GM18519 (cell line): ENCODE data around the gene ADSS1.

Experiments used
- ATAC-seq: cut with Tn5 transposase; IDR thresholded peaks from one replicate; pipeline ENCODE4 v1.9.1; 2021; ENCODE audit warnings: mild to moderate bottlenecking, moderate library complexity; ENCODE audit not compliant: unreplicated experiment, low FRiP score

The ADSS1 gene

GRCh38 chr14:104712881-104713734 is 10.9 kb upstream of the ADSS1 start:
- ATAC-seq = no peak

GRCh38 chr14:104714066-104714465 is 10.0 kb upstream of the ADSS1 start:
- ATAC-seq = no peak

- no peak for ATAC-seq
Measured at GRCh38 chr14:104714681-104715080, 9.3 kb upstream of the ADSS1 start.

GRCh38 chr14:104715416-104715815 is 8.6 kb upstream of the ADSS1 start:
- ATAC-seq = no peak

GRCh38 chr14:104715871-104716270 is 8.2 kb upstream of the ADSS1 start:
- no peak for ATAC-seq

- ATAC-seq = no peak
Measured at GRCh38 chr14:104717137-104717536, 6.9 kb upstream of the ADSS1 start.

GRCh38 chr14:104717646-104718045 is 6.4 kb upstream of the ADSS1 start:
- no peak for ATAC-seq

GRCh38 chr14:104718147-104718546 is 5.9 kb upstream of the ADSS1 start:
- ATAC-seq = no peak

- ATAC-seq = no peak
Measured at GRCh38 chr14:104718871-104719270, 5.2 kb upstream of the ADSS1 start.

DNA sequence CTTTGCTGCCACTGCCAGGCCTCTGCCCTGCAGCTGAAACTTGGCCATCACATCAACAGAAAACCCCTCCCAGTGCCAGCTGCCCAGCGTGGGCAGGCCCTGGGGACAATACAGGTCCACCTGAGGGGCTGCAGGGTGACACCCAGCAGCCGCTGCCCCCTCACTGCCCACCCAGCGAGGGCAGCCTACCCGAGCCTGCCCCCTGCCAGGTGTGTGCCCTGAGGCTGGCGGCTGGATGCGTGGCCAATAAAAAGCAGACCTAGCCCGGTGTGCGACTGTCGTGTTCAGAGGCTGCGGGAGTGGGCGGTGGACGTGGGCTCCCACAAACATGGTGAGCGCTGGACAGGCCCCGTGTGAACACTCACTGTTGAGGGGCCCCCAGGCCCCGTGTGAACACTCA is 4.7 kb upstream of the ADSS1 start:
- no peak for ATAC-seq

- no peak for ATAC-seq
Measured at GRCh38 chr14:104721505-104722431, 2.3 kb upstream of the ADSS1 start.

- ATAC-seq = no peak
Measured at GRCh38 chr14:104722938-104723650, 935 bp upstream of the ADSS1 start.

DNA sequence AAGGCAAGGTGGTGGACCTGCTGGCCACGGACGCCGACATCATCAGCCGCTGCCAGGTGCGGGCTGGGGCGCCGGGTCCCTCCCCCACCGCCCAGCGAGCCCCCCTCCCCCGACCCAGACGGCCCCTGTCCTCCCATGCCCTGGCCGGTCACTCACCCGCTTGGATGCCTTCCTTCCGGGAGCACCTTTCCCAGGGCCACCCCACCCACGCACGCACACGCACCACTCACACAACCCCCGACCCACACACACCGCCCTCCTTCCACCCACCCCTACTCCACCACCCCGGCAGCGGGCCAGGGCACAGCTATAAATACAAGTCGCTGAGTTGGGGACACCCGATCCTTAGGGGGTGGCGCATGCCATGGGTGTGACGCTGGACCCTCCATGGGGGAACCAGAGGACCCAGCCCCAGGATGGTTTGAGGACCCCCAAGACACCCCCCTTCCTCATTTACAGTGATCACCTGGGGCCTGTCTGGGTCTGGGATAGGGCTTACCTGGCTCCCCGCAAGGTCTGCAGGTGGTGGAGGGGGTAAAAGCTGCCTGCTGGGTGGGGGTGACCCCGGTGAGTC is 465 bp downstream of the ADSS1 start:
- ATAC-seq = no peak

DNA sequence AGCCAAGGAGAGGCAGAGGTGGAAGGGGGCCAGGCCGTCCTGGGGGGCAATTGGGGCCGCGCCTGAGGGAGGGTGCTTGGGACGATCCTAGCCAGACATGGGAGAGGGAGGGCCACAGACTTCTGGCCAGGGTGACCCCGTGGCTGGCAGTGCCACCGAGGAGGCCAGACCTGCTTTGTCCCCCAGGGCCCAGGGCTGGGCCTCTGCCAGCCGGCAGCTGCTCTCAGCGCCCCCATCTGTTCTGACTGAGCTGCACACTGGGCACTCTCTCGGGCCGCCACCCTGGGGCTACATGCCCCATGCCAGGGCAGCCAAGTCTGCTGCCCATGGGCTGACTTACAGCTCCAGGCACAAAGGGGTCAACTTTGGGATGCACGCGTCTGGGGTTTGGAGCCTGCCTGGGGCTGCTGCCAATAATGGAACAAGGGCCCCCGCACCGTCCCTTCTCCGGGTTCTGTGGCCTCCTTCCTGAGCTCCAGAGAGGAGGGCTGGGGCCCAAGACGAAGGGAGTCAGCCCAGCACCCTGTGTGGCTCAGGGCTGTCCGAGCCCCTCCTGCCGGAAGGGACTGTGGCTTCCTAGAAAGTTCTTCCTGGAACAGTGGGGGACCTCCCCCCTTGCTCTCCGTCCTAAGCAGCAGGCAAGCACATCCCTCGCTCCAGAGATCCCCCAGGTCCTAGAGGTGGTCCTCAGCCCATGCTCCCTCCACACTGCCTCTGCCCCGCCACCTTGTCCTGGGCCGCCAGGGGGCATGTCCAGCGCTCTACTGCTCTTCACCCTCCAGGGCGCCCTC is 1.1 kb downstream of the ADSS1 start:
- ATAC-seq = no peak

- no peak for ATAC-seq
Measured at GRCh38 chr14:104725772-104726548, 1.9 kb downstream of the ADSS1 start.

DNA sequence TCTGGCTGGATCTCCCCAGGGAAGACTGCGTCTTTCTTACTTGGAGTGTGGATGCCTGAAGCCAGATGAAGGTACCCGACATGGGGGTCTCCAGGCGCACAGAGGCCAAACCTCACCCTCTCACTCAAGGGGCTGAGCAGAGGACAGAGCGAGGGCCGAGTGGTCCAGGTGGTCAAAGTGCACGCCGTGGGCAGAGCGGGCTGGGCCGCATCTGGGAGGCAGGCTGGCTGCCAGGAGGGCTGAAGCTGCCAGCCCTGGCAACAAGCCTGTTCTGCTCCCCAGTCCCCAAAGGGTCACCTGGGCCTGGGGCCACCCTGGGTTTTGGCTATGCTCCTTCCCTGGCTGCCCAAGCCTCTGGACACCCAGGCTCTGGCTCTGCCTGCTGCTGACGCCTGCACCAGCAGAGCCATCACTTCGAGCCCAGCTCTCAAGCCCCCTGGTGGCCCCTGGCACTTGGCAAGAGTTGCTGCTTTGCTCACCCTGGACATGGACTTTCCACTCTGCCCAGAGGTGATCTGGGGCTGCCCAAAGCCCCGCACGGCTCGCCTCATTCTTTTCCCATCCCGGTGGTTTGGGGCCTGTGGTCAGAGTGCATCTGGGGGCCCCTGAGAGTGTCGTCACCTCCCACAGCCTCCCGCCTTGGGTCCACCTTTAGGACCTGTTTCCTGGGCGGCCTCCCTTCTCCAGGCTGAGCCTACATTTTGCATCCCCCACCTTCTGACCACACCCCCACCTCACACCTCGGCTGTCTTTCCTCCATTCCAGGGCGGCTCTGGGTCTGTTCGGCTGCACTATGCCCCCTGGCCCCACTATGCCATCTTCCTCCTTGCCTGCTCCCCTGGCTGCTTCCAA is 2.8 kb downstream of the ADSS1 start:
- no peak for ATAC-seq

DNA sequence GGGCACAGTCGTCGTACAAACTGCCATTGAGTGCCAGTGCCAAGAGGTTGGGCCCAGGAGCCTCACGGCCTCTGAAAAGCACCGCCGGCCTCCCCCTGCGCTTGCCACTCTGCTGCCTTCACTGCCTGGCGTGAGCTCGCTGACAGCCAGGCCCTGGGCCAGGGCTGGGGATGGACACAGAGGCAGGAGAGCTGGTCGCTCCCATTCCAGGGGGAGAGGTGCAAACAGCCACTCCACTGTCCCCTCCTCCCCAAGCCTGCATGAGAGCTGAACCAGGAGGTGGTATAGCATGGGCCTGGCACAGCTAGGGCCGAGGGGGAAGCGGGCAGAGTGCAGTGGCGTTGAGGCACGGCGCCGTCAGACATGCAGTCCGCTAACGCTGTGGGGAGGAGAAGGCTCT is 4.6 kb downstream of the ADSS1 start:
- no peak for ATAC-seq
